Islet of Langerhans (tissue), 1 donor: ENCODE data around the gene NRG3.

Source experiments
- FAIRE-seq: peaks from one replicate; lab custom pipeline; 2011; peaks lifted over from hg19 to GRCh38; lab: Jason Lieb, UNC

The NRG3 gene

DNA sequence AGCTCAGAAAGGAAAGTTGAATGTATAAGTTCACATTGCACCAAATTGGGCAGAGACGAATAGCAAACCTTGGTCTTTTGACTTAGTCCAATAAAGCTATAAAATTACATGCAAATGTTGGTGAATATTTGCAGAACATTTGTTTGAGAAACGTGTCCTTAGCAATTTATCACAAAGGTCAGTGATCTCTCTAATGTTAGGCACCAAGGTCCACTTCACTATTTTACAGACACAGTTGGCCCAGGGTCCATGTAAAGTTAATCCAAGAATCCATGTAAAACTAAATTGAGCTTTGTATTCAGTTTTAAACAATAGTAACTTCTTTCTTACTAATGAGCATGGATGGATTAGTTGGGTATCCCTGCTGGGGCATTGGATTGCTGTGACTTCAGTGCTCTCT, 617.7 kb downstream of the NRG3 start:
- no peak for FAIRE-seq

DNA sequence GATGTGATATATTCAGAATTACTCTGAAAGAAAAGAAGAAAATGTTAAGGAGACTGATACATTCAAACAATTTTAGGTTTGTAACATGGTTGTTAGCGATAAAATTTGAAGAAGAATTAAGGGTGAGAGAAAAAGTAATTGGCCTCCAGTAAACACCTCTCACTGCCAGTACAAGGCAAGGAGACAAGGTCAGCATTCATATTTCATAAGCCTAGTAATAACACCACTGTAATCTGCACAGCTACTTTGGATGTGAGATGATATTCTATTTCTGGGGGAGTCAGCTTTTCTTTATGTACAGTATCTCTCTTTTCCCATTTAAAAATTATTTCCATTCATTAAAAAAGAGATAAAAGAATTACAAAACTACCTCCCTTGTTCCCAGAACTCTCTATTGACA, 621.1 kb downstream of the NRG3 start:
- no peak for FAIRE-seq

DNA sequence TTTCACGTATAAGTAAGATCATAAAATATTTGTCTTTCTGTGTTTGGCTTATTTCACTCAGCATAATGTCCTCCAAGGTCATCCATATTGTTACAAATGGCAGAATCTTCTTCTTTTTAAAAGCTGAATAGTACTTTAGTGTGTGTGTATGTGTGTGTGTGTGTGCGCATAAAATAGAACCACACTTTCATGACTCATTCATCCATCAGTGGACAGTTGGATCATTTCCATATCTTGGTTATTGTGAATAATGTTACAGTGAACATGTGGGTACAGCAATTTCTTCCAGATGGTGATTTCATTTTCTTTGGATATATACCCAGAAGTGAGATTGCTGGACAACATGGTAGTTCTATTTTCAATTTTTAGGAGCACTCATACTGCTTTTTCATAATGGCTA, 622.4 kb downstream of the NRG3 start:
- FAIRE-seq = no peak

DNA sequence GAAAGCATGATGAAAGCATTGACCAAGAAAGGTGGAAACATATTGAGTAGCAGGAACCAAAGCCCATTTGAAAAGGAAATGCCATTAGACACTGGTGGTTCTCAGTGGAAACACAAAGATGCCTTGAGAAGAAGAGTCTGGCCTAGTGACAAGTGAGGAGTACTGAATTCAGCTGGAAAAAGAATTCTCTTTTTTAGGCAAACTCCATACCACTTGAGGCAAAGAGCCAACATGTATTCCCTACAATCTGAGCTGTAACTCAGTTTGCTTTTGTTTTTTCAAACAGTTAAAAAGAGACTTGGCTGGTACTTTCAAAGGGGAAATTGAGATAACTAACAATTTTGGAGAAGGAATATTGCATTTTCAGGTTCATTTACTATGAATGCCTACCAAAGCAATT, 624.0 kb downstream of the NRG3 start:
- FAIRE-seq = no peak

DNA sequence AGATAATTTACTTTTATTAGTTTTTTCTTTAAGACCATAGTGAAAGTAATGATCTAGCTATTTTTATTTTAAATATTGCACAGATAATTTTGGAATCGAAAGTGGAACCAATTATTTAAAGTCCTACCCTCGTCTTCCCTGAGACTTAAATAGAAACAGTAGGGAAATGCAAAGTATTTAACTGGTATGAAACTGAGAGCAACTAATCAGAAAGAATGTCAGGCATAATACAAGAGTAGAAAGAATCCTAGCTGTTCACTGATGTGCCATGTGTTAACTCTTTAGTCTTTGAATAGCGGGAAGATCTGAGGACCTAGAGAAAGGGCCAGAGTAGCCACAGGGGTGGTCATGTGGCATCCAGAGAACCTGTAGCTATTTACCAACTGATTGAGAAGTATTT, 630.0 kb downstream of the NRG3 start:
- no peak for FAIRE-seq

DNA sequence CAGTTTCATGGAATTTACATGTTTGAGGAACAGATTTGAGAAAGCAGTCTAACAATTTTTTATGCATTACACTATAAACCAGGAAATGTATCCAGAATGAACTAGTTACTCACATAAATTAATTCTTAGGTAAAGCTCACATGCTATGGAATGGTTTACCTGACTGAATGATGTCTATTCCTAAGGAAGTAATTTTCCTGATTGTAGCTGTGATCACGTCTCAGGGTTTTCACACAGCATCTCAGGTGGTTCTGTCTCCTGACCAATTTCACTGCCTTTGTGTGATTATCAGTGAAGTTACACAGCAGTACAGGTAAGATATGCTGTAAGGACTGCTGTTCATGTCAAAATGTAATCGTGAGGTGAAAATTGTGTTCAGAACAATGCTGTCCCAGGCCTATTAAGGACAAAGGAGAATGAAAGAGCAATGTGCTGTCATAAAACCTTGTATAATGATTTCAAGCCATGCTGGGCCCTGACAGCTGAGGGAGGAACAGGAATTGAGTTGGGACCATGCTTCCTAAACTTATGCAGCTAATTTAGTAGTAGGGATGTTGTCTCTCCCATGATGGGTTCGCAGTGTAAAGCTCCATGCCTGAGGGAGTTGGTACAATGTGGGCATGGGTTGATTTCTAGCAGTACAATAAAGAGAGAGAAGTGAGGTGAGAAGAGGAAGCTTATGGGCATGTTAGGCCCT, 631.8 kb downstream of the NRG3 start:
- no peak for FAIRE-seq

DNA sequence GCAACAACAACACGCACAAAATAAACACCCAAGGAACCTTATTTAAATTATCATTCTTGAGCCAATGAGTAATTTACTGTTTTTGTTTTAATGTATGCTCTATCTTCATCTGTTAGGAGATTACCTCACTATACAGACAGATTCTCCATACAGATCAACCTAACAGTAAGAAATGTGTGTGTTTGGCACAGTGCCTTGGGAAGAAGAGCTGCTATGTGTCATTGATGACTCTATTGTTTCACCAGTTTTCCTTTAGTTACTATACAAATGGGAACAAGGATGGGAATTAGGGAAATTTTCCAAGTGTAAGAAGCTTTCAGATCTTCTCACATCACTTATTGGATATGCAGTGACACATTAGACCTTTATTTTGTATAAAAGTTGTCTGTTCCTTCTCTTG, 640.3 kb downstream of the NRG3 start:
- FAIRE-seq = no peak

DNA sequence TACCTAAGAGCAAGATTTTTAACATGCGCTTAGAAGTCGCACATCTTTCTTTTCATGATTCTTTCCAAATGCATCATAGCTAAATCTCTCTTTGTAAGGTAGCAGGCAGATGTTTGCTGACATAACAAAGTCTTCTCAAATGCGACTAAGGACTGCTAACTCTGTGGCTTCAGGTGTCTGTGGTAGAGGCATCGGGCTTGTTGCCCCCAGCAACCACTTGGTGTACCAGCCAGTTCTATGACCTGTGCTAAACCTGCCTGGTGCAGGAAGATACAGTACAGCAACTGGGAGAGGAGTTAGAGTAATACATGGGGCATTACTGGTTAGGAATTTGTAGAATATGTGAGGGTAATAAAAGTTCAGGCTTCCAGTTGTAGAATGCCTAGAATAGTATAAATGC, 654.1 kb downstream of the NRG3 start:
- peak; percentile 5 for FAIRE-seq

DNA sequence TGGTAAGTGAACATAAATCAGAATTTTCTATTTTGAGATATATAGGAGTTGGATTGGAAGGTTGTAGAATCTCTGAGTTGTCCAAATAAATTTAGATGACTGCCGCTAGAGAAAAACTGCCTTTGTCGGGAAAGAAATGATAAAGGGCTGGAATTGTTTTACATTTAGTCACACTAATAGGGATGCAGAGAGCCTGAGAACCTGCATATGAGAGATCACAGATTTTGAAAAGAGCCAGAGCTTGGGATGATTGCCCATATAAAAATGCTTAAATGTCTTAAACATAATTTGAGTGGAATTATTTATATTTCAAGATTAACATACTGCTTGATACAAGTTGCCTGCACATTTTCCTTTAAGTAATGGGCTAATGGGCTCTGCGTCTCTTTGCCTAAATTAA, 660.5 kb downstream of the NRG3 start:
- no peak for FAIRE-seq

DNA sequence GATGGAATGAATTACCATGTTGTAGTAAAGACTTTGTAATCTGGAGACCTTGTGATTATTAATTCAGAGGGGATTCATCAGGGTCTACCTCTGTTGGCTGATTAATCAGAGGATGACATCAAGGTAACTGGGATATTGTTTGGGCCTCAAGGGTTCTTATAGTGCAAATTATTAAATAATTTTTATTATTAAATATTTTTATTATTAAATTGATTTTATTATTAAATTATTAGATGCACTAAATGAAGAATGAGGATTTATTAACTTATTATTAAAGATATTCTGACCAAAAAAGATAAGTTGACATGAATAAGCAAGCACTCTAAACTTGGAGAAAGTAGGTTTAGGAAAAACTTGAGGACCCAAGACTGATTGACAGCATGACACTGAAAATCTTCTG, 661.7 kb downstream of the NRG3 start:
- no peak for FAIRE-seq

DNA sequence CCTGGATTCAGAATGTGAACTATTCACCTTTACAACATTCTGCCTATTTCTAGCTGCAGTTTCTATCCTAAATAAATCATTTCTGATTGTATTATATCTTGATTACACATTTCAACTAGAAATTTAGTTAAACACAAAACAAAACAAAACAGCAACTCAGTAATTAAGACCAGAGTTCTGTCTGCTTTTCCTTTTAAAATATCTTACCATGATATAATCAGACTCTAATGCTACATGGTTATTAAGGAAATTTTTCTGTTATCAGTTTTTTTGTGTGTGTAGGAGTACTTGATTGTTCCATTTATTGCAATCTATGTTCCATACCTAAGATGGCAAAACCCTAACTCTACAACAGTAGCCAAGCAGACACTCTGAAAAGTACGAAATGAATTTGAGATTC, 663.3 kb downstream of the NRG3 start:
- FAIRE-seq = no peak

DNA sequence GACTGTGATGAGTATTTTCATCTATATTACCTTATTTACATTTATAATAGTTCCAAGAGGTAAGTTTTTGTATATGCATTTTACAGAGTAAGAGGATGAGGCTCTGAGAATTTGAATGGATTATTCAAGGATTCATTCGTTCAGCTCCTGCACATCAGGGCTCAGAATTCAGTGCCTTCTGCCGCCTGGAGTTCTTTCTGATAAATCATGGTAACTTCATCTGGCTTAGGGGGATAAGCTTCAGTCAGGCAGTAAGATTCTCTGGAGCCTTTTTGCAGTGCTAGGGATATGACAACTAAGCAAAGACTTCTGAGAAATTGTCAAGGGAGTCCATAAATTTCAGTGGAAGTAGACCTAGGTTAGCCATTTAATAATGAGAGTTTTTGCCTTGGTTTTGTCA, 668.6 kb downstream of the NRG3 start:
- FAIRE-seq = no peak

DNA sequence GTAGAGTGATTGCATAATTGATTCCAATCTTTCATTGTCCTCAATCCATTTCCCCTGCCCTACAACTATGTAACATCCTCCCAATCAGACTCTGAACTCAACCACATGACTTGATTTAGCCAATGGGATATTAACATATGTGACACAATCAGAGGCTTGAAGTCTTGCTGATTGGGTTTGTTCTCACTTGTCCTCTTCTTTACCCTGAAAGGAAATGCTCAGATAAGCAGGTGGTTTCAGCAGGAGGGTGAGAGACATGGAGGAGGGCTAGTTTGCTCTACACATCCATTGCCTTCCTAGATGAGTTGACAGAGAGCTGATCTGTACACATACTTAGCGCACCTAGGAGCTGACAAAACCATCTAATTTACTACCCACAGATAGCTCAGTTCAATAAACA, 669.4 kb downstream of the NRG3 start:
- FAIRE-seq = no peak

DNA sequence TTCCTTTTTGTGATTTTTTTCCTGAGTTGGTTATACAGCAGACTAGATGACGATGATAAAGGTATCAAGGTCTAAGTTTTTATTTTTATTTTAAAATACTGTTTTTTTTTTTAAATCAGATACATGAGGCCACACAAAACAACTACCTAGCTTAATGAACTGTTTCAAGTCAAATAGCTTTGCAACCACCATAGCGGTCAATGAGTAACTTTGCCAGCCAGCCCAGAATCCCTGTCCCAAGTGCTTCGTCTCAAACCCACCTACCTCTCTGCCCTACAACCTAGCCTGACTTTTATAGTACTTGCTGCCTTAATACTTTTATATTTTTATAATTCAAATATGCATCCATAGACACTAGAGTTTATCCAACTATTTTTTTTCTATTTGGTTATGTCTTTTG, 676.5 kb downstream of the NRG3 start:
- no peak for FAIRE-seq

DNA sequence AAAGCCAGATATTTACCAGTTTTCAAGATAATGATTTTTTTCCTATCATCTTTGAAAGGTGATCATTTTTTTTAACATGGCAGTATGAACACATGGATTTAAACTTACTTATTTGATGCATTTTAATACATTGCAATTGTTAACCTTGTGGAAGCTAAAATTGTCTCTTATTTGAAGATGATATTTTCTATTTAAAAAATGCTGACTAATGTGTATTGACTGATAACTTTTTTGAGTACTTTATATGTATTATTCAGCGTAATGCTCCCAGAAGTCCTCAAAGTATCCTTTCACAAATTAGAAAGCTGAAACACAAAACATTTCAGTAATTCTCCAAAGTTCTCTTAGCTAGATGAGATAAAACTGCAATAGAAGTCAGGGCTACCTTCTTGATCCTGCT, 677.3 kb downstream of the NRG3 start:
- no peak for FAIRE-seq

DNA sequence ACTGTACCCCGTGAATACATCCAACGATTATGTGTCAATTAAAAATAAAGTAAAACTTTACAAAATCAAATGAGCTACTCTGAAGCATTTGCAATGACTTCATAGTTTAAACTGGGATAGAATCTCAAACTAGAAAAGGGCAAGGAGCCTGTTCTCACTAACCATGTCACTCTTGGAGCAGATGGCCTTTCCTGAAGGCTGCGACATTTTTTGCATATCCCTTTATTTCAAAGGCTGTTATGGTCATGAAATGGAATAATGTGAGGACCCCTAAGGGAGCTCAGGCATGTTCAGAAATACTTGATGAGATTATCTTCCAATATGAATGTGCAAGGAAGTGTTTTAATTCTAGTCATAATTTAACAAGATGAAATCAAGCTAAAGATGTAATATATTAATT, 679.4 kb downstream of the NRG3 start:
- no peak for FAIRE-seq

DNA sequence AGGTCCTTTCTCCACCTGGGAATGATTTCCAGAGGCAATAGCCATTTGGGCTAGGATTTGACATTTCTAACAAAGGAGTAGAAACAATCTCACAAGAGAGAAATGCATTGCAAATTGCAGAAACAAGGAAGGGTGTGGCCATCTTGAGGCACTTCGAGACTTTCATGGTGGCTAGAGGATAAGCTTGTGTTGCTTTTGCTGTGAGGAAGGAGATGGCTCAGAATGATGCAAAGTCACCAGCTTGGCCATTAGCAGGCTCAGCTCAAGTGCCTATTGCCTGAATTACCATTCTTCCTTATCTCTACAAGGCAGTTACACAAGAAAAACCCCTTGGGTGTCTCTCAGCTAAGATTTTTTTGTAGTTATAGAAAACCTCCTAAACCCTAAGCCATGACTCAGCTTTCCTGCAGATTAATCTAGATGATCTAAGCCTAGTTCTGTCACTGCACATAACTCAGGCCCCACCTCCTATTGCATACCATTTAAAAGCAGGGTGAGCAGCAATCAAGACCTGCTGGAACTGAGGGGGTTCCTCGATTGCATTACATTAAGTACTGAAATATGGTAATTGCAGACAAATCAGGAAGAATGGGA, 683.1 kb downstream of the NRG3 start:
- no peak for FAIRE-seq

DNA sequence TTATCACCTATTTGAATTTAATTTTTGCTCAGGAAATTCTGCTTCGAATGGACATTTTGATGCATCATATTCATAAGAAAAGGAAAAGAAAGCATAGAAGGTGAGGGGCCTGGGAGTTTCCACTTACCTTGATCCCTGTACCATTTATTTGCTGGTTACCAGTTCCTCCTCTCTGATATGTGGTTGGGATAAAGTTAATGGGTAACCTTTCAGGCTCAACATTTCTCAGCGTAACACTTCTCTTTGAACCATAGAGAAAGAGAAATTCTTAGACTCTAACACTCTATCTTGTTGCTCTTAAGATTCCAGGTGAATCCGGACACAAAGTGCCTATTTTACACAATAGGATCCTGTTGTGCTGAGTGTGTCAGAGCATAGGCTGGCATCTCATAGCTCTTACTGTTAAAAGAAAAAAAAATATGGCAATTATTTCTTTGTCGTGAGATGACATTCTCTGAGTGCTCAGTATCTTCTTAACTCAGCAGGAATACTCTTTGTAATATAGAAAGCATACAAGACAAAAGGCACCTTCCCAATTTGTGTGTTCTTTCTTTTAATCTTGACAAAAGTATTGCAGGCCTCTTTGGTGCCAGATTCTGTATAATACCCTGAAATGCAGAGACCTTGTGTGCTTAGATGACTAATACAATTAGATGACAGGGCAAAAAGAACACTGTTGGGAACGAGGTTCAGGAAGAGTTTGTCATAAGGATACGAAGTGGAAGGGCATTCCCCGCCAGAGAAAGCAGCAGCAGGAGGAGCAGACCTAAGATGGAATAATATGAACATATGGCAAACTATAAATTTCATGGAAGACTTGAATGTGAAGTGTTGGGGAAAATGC, 689.6 kb downstream of the NRG3 start:
- FAIRE-seq = no peak

DNA sequence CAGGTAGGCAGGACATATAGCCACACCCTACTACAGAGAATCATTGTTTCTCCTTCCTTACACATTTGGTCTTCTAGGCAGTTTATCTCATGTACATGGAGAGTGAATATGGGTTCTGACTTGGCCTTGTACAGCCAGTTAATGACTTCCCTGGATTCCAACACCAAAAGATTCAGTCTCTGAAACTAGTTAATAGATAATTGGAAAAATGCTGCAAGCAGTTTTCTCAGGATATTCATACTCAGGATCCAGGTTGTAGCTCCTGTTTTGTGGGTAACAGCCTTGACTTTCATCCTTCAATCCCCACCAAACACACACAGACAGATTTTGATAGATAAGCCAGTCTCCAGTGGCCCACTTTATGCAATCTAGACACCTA, 690.2 kb downstream of the NRG3 start:
- no peak for FAIRE-seq

DNA sequence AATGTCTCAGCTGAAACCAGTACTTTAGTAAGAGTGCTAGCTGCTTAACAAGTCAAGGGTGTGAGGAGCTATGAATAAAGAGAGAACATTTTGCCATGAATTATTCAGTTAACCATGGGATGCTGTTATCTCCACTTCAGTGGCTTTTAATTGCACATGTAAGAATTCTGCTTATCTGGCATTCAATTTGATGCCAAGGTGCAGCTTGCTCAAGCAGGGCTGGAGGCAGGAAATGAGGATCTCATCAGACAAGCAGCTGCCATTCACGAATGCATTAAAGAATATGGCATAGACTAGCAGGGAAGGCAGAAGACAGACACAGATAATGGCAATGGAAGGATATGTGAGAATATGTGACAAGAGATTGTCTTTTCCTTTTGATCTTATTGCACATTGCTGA, 697.8 kb downstream of the NRG3 start:
- FAIRE-seq = no peak

DNA sequence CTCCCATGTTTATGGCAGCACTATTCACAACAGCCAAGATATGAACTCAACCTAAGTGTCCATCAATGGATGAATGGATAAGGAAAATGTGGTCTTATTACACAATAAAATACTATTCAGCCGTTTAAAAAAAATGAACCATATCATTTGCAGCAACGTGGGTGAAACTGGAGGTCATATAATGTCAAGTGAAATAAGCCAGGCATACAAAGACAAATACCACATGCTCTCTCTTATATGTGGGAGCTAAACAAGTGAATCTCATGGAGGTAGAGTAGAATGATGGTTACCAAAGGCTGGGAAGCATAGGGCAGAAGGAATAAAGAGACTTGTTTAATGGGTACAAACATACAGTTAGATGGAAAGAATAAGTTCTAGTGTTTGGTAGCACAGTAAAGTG, 699.1 kb downstream of the NRG3 start:
- FAIRE-seq = no peak

DNA sequence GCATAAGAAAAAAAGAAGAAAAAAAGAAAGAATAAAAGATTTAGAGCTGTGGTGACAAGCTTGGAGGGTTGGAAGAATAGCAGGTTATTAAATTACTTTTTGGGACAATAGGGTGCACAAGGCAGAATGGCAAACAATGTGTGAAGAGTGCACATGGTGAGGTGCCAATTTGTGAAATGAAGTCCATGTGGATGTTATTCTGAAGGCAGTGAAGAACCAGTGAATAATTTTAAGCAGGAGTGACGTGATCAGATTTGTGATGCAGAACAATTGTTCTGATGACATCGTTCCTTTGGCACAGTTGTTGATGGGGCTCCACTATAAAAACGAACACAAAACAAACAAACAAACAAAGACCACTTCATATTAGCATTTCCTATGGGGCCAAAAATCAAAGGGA, 700.3 kb downstream of the NRG3 start:
- FAIRE-seq = no peak

DNA sequence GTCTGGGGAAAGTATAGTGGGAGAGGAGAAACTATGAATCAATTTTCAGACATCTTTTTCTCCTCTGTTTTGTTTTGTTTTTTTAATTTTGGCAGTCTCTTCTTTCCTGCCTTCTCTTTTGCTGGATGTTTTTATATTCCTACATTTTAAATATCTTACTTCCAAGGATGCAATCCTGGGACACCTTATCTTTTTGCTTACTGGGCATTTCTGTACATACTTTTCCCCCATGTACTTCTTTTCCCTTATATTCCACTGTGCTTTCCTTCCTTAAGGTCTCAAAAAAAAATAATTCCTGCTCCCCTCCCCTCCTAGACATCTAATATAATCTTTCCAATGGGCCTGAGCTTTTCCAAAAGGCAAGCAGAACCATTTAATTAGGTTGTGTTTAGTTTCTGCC, 701.1 kb downstream of the NRG3 start:
- no peak for FAIRE-seq

DNA sequence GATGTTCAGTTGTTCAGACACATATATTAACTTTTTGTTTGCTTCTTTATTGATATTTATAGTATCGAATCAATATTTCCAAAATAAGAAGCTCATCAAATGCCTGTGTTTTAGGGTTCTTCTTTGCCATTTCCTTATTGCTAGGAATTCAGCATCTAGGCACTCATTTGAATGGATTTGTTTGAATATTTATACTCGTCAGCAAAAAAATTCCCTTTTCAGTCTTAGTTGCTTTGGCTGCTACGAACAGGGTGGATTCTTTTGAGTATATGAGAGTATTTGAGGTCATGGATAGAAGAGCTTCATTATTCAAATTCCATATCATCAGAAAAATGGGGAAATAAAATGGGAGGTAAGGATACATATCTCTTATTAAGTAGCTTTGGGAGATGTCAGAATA, 706.9 kb downstream of the NRG3 start:
- FAIRE-seq = no peak
